Suprapubic skin (tissue), 4 donors: Measurements from ENCODE around the gene AMOTL1.

Experiments
- POLR2A ChIP-seq, 2 donors: fragments of 450-650 bp; IDR thresholded peaks; one replicate each; pipeline ENCODE4 v1.6.1; 2017; ENCODE audit warnings: antibody characterized with exemption in 2 of 2, mild to moderate bottlenecking in 2 of 2, moderate library complexity in 2 of 2
- POLR2AphosphoS5 ChIP-seq, 3 donors: sonication (generic); formaldehyde crosslinking; IDR thresholded peaks; one replicate each; pipeline ENCODE4 v1.6.1; 2017; ENCODE audit warnings: antibody characterized with exemption in 3 of 3
- TF ChIP-seq, protein P1 (sequence below), 2 donors: fragments of 200-600 bp in 1 of 2; fragments of 450-650 bp in 1 of 2; sonication (generic) in 1 of 2; IDR thresholded peaks; one replicate each; pipeline ENCODE4 v1.5.1; 2016 to 2019; ENCODE audit warnings: antibody characterized with exemption in 2 of 2, mild to moderate bottlenecking in 1 of 2, moderate library complexity in 1 of 2

DNA sequence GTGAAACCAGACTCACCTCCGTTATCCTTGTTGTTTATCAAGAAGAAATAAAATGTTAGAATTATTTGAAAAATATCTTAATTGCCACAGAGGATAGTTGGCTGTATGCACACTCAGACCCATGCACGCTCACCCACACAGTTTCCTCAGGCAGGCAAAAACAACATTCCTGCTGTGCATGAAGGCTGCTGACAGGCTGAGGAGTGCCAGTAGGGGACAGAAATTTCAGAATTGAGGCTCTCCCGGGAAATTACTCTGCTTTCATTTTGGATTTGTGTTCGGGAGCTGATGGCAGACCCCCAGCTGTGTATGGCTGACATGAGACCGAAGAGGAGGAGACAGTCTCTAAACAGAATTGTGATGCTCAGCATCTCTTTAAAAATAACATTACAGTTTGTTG, 87.5 kb downstream of the AMOTL1 start:
- TF ChIP-seq, protein P1, sequence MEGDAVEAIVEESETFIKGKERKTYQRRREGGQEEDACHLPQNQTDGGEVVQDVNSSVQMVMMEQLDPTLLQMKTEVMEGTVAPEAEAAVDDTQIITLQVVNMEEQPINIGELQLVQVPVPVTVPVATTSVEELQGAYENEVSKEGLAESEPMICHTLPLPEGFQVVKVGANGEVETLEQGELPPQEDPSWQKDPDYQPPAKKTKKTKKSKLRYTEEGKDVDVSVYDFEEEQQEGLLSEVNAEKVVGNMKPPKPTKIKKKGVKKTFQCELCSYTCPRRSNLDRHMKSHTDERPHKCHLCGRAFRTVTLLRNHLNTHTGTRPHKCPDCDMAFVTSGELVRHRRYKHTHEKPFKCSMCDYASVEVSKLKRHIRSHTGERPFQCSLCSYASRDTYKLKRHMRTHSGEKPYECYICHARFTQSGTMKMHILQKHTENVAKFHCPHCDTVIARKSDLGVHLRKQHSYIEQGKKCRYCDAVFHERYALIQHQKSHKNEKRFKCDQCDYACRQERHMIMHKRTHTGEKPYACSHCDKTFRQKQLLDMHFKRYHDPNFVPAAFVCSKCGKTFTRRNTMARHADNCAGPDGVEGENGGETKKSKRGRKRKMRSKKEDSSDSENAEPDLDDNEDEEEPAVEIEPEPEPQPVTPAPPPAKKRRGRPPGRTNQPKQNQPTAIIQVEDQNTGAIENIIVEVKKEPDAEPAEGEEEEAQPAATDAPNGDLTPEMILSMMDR (IDR thresholded peaks at IDR 0.05) = no peak
- TF ChIP-seq POLR2AphosphoS5 (IDR thresholded peaks at IDR 0.05) (no peak), POLR2A (IDR thresholded peaks at IDR 0.05) (no peak)
